GM12892 (cell line): ENCODE data around the gene ESRRB.

Experiments used
- POLR2A ChIP-seq: IDR thresholded peaks from 2 replicates; pipeline ENCODE4 v1.6.1; 2011; ENCODE audit warnings: low read depth, low read length, control low read depth
- POLR2AphosphoS5 ChIP-seq: IDR thresholded peaks from 2 replicates; pipeline ENCODE4 v1.6.1; 2011; ENCODE audit warnings: low read depth, low read length, control low read depth
- TAF1 ChIP-seq: IDR thresholded peaks from 2 replicates; pipeline ENCODE4 v1.6.1; 2011; ENCODE audit warnings: low read depth, mild to moderate bottlenecking, control low read depth, low read length, borderline replicate concordance

- no peak for TF ChIP-seq POLR2A
- no peak for TF ChIP-seq POLR2AphosphoS5
- no peak for TF ChIP-seq TAF1
Measured at GRCh38 chr14:76389841-76390240, 13.9 kb downstream of the ESRRB start.
